ENCODE data around the gene CHRNA5.
A peak's percentile ranks its signal among the peaks of the same experiment; 100 is the strongest.

CHRNA5 gene

DNA sequence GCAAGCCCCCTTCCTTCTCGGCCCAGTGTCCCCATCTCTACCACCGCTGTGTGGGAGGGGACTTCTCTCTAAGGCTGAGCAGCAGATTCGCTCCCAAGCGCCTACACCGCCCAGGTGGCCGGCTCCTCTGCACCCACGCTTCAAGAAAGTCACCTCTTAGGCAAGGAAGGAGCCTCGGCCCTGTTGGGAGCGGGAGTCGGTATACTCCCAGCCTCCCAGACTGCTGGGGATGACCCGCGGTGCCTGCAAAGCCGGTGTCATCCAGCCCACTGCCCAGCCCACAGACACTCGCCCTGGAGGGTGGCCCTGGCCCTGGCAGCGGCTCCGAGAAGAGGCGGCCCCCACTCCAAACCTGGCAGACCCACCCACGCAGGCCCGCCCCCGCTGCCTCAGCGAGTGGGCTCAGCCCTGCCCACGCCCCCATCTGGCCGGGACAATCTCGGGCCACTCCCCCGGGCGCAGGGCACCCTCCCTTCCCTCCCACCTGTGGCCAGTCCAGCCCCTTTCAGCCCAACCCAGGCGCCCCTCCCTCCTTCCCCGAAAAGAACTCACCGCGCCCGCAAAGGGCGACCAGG, 75.3 kb downstream of the CHRNA5 start:
- TF ChIP-seq, protein P1, sequence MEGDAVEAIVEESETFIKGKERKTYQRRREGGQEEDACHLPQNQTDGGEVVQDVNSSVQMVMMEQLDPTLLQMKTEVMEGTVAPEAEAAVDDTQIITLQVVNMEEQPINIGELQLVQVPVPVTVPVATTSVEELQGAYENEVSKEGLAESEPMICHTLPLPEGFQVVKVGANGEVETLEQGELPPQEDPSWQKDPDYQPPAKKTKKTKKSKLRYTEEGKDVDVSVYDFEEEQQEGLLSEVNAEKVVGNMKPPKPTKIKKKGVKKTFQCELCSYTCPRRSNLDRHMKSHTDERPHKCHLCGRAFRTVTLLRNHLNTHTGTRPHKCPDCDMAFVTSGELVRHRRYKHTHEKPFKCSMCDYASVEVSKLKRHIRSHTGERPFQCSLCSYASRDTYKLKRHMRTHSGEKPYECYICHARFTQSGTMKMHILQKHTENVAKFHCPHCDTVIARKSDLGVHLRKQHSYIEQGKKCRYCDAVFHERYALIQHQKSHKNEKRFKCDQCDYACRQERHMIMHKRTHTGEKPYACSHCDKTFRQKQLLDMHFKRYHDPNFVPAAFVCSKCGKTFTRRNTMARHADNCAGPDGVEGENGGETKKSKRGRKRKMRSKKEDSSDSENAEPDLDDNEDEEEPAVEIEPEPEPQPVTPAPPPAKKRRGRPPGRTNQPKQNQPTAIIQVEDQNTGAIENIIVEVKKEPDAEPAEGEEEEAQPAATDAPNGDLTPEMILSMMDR (IDR thresholded peaks at IDR 0.05): no peak
- H3K27ac ChIP-seq: no peak overlapping the region
- DNase-seq (ENCODE audit: low spot score): no peak
- peak overlapping the region; percentile 70 for H3K4me3 ChIP-seq

DNA sequence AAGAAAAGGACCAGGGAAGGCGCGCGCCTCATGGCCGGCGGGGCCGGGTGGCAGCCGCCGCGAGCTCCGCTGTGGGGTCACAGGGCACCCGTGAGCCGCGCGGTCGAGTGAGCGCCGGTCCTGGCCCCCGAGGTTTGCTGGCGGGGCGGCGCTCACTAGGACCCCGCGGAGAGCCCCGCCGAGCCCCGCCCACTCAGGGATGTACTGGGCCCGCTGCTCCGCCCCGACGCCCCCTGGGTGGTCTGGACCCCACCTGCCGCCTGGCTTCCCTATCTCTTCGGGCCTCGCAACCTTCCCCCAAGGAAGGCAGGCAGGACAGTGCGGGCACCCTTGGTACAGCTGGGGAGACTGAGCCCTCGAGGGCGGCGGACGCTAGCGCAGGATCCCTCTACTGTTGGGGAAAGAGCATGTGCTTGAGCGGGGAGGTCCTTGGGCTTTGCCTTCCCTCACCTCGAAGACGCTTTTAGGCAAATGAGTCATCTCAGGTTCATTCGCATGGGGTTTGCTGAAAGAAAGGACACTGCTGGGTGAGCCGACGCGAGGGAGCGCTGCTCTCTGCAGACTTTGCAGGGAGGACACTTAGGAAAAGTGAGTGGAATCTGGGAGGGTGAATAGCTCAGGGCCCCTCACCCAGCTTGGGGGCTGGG, 75.9 kb downstream of the CHRNA5 start, which contains the start of gene CHRNB4:
Gene CHRNB4, minus strand, starts transcription at position 109 of the 647 bp plus-strand sequence. Its CDS starts 77 bp downstream, at position 32.
- H3K4me3 ChIP-seq: peak within 1 kb of the TSS; percentile 70
- no peak for DNase-seq (ENCODE audit: low spot score)
- H3K27ac ChIP-seq: no peak within 1 kb of the TSS
- TF ChIP-seq, protein P1 (IDR thresholded peaks at IDR 0.05): no peak

DNA sequence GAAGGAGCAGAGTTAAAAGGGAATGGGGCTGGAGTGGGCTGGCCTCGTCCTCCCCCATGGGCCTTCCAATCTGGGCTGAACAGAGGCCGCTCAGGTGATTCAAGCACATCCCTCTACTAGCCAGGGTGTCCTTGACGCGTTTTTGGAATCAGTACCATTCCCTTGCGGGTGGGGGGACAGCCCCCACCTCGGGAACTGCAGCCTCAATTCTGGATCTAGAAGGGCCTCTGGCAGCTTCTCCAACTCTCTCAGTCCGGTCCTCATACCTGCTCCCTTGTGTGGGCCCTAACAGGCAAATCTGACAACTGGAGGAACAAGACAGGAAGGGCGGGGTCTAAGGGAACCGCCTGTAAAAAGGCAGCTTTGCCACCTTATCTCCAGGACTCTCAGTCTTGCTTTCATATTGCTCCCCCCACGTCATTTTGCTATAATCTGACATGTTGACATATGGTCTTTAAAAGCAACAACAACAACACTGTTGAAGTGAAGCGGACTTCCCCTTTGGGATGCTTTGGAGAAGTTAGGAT, 76.5 kb downstream of the CHRNA5 start:
- TF ChIP-seq, protein P1 (IDR thresholded peaks at IDR 0.05): no peak
- no peak for DNase-seq (ENCODE audit: low spot score)
- no peak overlapping the region for H3K27ac ChIP-seq
- H3K4me3 ChIP-seq: no peak overlapping the region

DNA sequence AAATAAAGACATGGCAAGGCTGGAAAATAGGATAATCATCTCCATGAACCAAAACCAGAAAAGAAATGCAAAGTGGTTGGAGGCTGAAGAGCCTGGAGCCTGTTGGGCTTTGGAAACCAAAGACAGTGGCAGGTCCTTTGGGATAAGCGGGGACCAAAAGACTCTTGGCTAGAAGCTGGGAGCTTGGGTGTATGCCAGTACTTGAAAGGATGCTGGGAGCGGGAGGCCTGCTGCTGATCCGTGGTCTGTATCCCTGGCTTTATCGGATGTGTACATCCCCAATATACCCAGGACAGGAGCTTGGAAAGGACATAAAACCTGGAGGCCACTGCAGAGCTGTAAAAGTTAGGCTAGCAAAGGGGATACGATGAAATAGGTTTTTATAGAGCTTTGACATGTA, 77.0 kb downstream of the CHRNA5 start:
- DNase-seq (ENCODE audit: low spot score): no peak
- TF ChIP-seq, protein P1 (IDR thresholded peaks at IDR 0.05): no peak
- Histone ChIP-seq H3K4me3 (no peak overlapping the region), H3K27ac (no peak overlapping the region)

Measured in coronary artery (tissue), 2 donors.